ENCODE results near the gene COPG1. TPM values are rescaled to one million over a fixed set of nuclear protein-coding genes. Genes with fewer than 3 reads are reported as not detected.

Gene COPG1
- total and polyA plus RNA-seq, 2 experiments from 2014 or later = 169 to 185 TPM

GRCh38 chr3:129277829-129278271 is 28.4 kb downstream of the COPG1 start:
- H4K20me1 ChIP-seq (ENCODE audit: insufficient read depth, poor library complexity, severe bottlenecking) = peaks cover 3% of the 10 kb centered on the region
- peak overlapping the region; percentile 87 for H3K4me3 ChIP-seq
- 84% methylated on average over 11 of the region's 11 CpGs for WGBS (ENCODE audit: low lambda C conversion rate, missing lambda C conversion rate)
- H2AFZ ChIP-seq = peak overlapping the region; percentile 57
- TF ChIP-seq CTCF (IDR thresholded peaks at IDR 0.05; ENCODE audit: poor library complexity) (no peak), EZH2phosphoT487 (IDR thresholded peaks at IDR 0.05; ENCODE audit: low read depth, severe bottlenecking, unreplicated experiment) (no peak), EZH2 (IDR thresholded peaks at IDR 0.05; ENCODE audit: borderline replicate concordance) (no peak)
- peaks cover 15% of the 10 kb centered on the region for H3K4me1 ChIP-seq (ENCODE audit: insufficient read depth)
- H3K9me3 ChIP-seq (ENCODE audit: low read depth) = no peaks in the 10 kb centered on the region
- DNase-seq (ENCODE audit: low spot score) = peak; percentile 21
- peak overlapping the region; percentile 85 for H3K4me2 ChIP-seq
- H3K79me2 ChIP-seq = peaks cover 28% of the 10 kb centered on the region
- H3K27ac ChIP-seq = peak overlapping the region; percentile 91
- H3K9me2 ChIP-seq (replicated peaks; ENCODE audit: insufficient read depth) = no peaks in the 10 kb centered on the region
- H3K36me3 ChIP-seq (replicated peaks; ENCODE audit: insufficient read depth, low read depth) = no peaks in the 10 kb centered on the region
- H3K27me3 ChIP-seq = no peaks in the 10 kb centered on the region

GRCh38 chr3:129278439-129278965 is 29.1 kb downstream of the COPG1 start, which contains the start of gene HMCES:
Gene HMCES, plus strand, starts transcription at chr3:129278870. Its CDS starts 863 bp downstream, at chr3:129279733.
- peak; percentile 96 for DNase-seq (ENCODE audit: low spot score)
- Histone ChIP-seq H3K9me3 (ENCODE audit: low read depth) (no peaks in the 10 kb centered on the region), H3K4me2 (peak within 1 kb of the TSS; percentile 85), H3K9me2 (replicated peaks; ENCODE audit: insufficient read depth) (no peaks in the 10 kb centered on the region), H3K4me1 (ENCODE audit: insufficient read depth) (peaks cover 15% of the 10 kb centered on the region), H3K27ac (peak within 1 kb of the TSS; percentile 91), H3K36me3 (replicated peaks; ENCODE audit: insufficient read depth, low read depth) (no peaks in the 10 kb centered on the region), H3K27me3 (no peaks in the 10 kb centered on the region), H2AFZ (peak within 1 kb of the TSS; percentile 72), H4K20me1 (ENCODE audit: insufficient read depth, poor library complexity, severe bottlenecking) (peaks cover 3% of the 10 kb centered on the region), H3K79me2 (peaks cover 28% of the 10 kb centered on the region), H3K4me3 (peak within 1 kb of the TSS; percentile 87)
- 2% methylated on average over 23 of the region's 44 CpGs for WGBS (ENCODE audit: low lambda C conversion rate, missing lambda C conversion rate)
- TF ChIP-seq EZH2 (IDR thresholded peaks at IDR 0.05; ENCODE audit: borderline replicate concordance) = no peak

- TF ChIP-seq EZH2phosphoT487 (IDR thresholded peaks at IDR 0.05; ENCODE audit: low read depth, severe bottlenecking, unreplicated experiment) (no peak), CTCF (IDR thresholded peaks at IDR 0.05; ENCODE audit: poor library complexity) (no peak), EZH2 (IDR thresholded peaks at IDR 0.05; ENCODE audit: borderline replicate concordance) (no peak)
- 1% methylated on average over 37 of the region's 82 CpGs for WGBS (ENCODE audit: low lambda C conversion rate, missing lambda C conversion rate)
- Histone ChIP-seq H3K4me3 (peak overlapping the region; percentile 87), H3K4me2 (peak overlapping the region; percentile 85), H3K79me2 (peaks cover 28% of the 10 kb centered on the region), H3K27me3 (no peaks in the 10 kb centered on the region), H3K36me3 (replicated peaks; ENCODE audit: insufficient read depth, low read depth) (no peaks in the 10 kb centered on the region), H2AFZ (peak overlapping the region; percentile 72), H3K27ac (peak overlapping the region; percentile 91), H3K9me3 (ENCODE audit: low read depth) (no peaks in the 10 kb centered on the region), H3K4me1 (ENCODE audit: insufficient read depth) (peaks cover 15% of the 10 kb centered on the region), H4K20me1 (ENCODE audit: insufficient read depth, poor library complexity, severe bottlenecking) (peaks cover 3% of the 10 kb centered on the region), H3K9me2 (replicated peaks; ENCODE audit: insufficient read depth) (no peaks in the 10 kb centered on the region)
- DNase-seq (ENCODE audit: low spot score) = peak; percentile 71
Measured at GRCh38 chr3:129278966-129279906, 29.8 kb downstream of the COPG1 start.

- Histone ChIP-seq H3K27ac (peak overlapping the region; percentile 91), H4K20me1 (ENCODE audit: insufficient read depth, poor library complexity, severe bottlenecking) (peaks cover 3% of the 10 kb centered on the region), H3K4me1 (ENCODE audit: insufficient read depth) (peaks cover 15% of the 10 kb centered on the region), H2AFZ (no peak overlapping the region), H3K27me3 (no peaks in the 10 kb centered on the region), H3K9me2 (replicated peaks; ENCODE audit: insufficient read depth) (no peaks in the 10 kb centered on the region), H3K4me2 (peak overlapping the region; percentile 85), H3K79me2 (peaks cover 28% of the 10 kb centered on the region), H3K36me3 (replicated peaks; ENCODE audit: insufficient read depth, low read depth) (no peaks in the 10 kb centered on the region), H3K4me3 (peak overlapping the region; percentile 87), H3K9me3 (ENCODE audit: low read depth) (no peaks in the 10 kb centered on the region)
- no peak for TF ChIP-seq EZH2 (IDR thresholded peaks at IDR 0.05; ENCODE audit: borderline replicate concordance)
- no peak for TF ChIP-seq CTCF (IDR thresholded peaks at IDR 0.05; ENCODE audit: poor library complexity)
- TF ChIP-seq EZH2phosphoT487 (IDR thresholded peaks at IDR 0.05; ENCODE audit: low read depth, severe bottlenecking, unreplicated experiment) = no peak
- WGBS (ENCODE audit: low lambda C conversion rate, missing lambda C conversion rate) = 93% methylated on average over 2 of the region's 2 CpGs
- no peak for DNase-seq (ENCODE audit: low spot score)
Measured at GRCh38 chr3:129280183-129280582, 30.8 kb downstream of the COPG1 start.

Measured in hepatocyte (in vitro differentiated cells).